ENCODE results near the gene STX3. TPM values are rescaled to one million over a fixed set of nuclear protein-coding genes. Genes with fewer than 3 reads are reported as not detected.

STX3 gene
- total RNA-seq, 1 experiment from 2014 or later, result 178 TPM

DNA sequence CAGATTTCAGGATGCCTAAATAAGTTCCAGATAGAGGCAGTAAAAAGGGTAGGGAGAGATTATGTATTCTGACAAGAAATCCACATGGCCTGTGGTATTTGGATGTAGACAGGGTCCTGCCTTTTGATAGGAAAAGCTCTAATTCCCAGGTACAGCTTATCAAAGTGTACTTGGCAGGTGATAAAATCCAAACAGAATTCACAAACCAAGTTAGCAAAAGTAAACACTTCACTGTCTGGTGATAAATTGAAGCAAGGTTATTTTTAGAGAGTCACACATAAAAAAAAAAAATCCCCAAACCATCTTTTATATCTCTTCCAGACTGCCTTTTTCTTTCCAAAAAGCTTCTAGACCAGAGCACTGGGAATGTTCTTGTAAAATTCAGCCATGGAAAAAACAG, 84.4 kb downstream of the STX3 start:
- no peak overlapping the region for H3K27ac Mint-ChIP-seq (ENCODE audit: unreplicated experiment)
- no TSS peak for BruUV-seq (replicated peaks)
- no peak for TF ChIP-seq CTCF (IDR thresholded peaks at IDR 0.05; ENCODE audit: insufficient read depth in 1 of 2, low read depth in 1 of 2, low read length in 1 of 2, severe bottlenecking in 1 of 2, unreplicated experiment in 1 of 2)
- no peaks in the 10 kb centered on the region for H3K9me3 ChIP-seq
- CTCF ChIA-PET, result no interaction called here
- no peaks in the 10 kb centered on the region for H3K27me3 Mint-ChIP-seq (ENCODE audit: insufficient read depth, unreplicated experiment)
- H3K36me3 Mint-ChIP-seq (ENCODE audit: insufficient read depth, unreplicated experiment), result peaks cover 4% of the 10 kb centered on the region
- H3K4me1 ChIP-seq, result no peaks in the 10 kb centered on the region
- no peaks in the 10 kb centered on the region for H3K36me3 ChIP-seq (ENCODE audit: control insufficient read depth, insufficient read depth, low read length)
- H3K9me3 Mint-ChIP-seq (ENCODE audit: unreplicated experiment), result no peaks in the 10 kb centered on the region
- POLR2A ChIA-PET, result interaction anchor here (0.6 kb wide), 1 partner anchor 1085 kb away, joined by 3 read pairs; the partner anchor contains the start of gene TMEM132A
- no peak overlapping the region for H3K4me3 Mint-ChIP-seq (ENCODE audit: unreplicated experiment)
- intact Hi-C loops (cut with micrococcal nuclease; ENCODE audit: unreplicated experiment), result loop anchor here (5.0 kb wide), 1 partner anchor 63 kb away; no protein-coding TSS in a partner anchor
- H3K4me1 Mint-ChIP-seq (ENCODE audit: low read depth, unreplicated experiment), result no peaks in the 10 kb centered on the region
- no peak overlapping the region for H3K4me3 ChIP-seq (ENCODE audit: low read depth, low read length)
- no peaks in the 10 kb centered on the region for H3K27me3 ChIP-seq (replicated peaks; ENCODE audit: control insufficient read depth, insufficient read depth, low read length)
- no peak for DNase-seq

DNA sequence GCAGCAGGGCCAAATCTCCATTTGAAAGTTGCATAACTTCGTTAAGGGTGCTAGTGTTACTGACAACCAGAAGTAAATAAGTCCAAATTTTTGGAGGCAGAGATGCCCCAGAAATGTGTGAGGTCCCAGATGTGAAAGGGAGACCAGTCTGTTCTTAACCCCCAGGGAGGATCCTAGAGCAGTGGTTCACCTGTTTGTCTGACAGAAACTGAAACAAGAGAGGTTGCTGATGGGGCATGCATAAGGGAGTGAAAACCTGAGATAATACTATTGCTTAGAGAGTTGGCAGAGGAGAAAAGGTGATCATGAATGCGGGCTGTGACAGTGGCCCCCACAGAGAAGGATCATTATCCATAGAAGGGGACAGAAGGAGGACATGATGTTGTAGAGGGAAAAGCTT, 86.3 kb downstream of the STX3 start:
- CTCF ChIA-PET, result no interaction called here
- H3K36me3 Mint-ChIP-seq (ENCODE audit: insufficient read depth, unreplicated experiment), result peaks cover 4% of the 10 kb centered on the region

DNA sequence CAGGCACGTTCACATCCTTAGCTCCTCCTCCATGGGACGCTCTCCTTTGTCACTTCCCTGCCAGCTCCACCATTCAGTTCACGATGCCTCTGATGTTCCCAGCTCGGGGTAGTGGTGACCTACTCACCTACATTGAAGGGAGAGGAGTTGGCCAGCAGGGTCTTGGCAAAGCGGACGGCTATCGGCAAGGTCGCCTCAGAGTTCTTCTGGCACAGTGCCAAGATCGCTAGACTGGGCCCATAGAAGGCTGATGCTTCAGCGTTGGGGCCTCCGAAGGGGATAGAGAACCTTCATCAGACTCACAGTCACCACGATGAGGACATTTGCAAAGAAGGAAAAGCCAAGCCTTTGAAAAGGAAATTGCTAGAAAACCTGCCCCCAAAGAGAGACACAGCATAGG, 87.1 kb downstream of the STX3 start:
- H3K4me1 ChIP-seq, result no peaks in the 10 kb centered on the region
- no peaks in the 10 kb centered on the region for H3K9me3 ChIP-seq
- intact Hi-C loops (cut with micrococcal nuclease; ENCODE audit: unreplicated experiment), result loop anchor here (5.0 kb wide), 1 partner anchor 60 kb away; no protein-coding TSS in a partner anchor
- Mint-ChIP-seq H3K9me3 (ENCODE audit: unreplicated experiment) (no peaks in the 10 kb centered on the region), H3K36me3 (ENCODE audit: insufficient read depth, unreplicated experiment) (peaks cover 4% of the 10 kb centered on the region), H3K4me1 (ENCODE audit: low read depth, unreplicated experiment) (no peaks in the 10 kb centered on the region), H3K4me3 (ENCODE audit: unreplicated experiment) (no peak overlapping the region), H3K27me3 (ENCODE audit: insufficient read depth, unreplicated experiment) (no peaks in the 10 kb centered on the region), H3K27ac (ENCODE audit: unreplicated experiment) (no peak overlapping the region)
- H3K36me3 ChIP-seq (ENCODE audit: control insufficient read depth, insufficient read depth, low read length), result no peaks in the 10 kb centered on the region
- H3K27me3 ChIP-seq (replicated peaks; ENCODE audit: control insufficient read depth, insufficient read depth, low read length), result no peaks in the 10 kb centered on the region
- no peak for TF ChIP-seq CTCF (IDR thresholded peaks at IDR 0.05; ENCODE audit: insufficient read depth in 1 of 2, low read depth in 1 of 2, low read length in 1 of 2, severe bottlenecking in 1 of 2, unreplicated experiment in 1 of 2)
- H3K4me3 ChIP-seq (ENCODE audit: low read depth, low read length), result no peak overlapping the region
- no peak for DNase-seq
- no TSS peak for BruUV-seq (replicated peaks)
- CTCF ChIA-PET, result no interaction called here
- POLR2A ChIA-PET, result no interaction called here

More for the DNA sequence above, 86.3 kb downstream of the STX3 start:
- no peak for TF ChIP-seq CTCF (IDR thresholded peaks at IDR 0.05; ENCODE audit: insufficient read depth in 1 of 2, low read depth in 1 of 2, low read length in 1 of 2, severe bottlenecking in 1 of 2, unreplicated experiment in 1 of 2)
- no peak for DNase-seq
- no peak overlapping the region for H3K27ac Mint-ChIP-seq (ENCODE audit: unreplicated experiment)
- Histone ChIP-seq H3K36me3 (ENCODE audit: control insufficient read depth, insufficient read depth, low read length) (no peaks in the 10 kb centered on the region), H3K9me3 (no peaks in the 10 kb centered on the region), H3K4me3 (ENCODE audit: low read depth, low read length) (no peak overlapping the region), H3K27me3 (replicated peaks; ENCODE audit: control insufficient read depth, insufficient read depth, low read length) (no peaks in the 10 kb centered on the region), H3K4me1 (no peaks in the 10 kb centered on the region)
- POLR2A ChIA-PET, result no interaction called here
- H3K27me3 Mint-ChIP-seq (ENCODE audit: insufficient read depth, unreplicated experiment), result no peaks in the 10 kb centered on the region
- no peak overlapping the region for H3K4me3 Mint-ChIP-seq (ENCODE audit: unreplicated experiment)
- no peaks in the 10 kb centered on the region for H3K4me1 Mint-ChIP-seq (ENCODE audit: low read depth, unreplicated experiment)
- H3K9me3 Mint-ChIP-seq (ENCODE audit: unreplicated experiment), result no peaks in the 10 kb centered on the region
- intact Hi-C loops (cut with micrococcal nuclease; ENCODE audit: unreplicated experiment), result loop anchor here (5.0 kb wide), 1 partner anchor 61 kb away; no protein-coding TSS in a partner anchor
- no TSS peak for BruUV-seq (replicated peaks)

All from Caco-2 (cell line).